Aorta (tissue), 5 donors: Measurements from ENCODE around the gene RNPC3. TPM values are rescaled to one million over a fixed set of nuclear protein-coding genes. Genes with fewer than 3 reads are reported as not detected.
"Not testable (repeated sequence)": the region's sequence is repeated elsewhere in the genome, so short reads cannot be mapped to it uniquely, and the experiment has no call there.

Source experiments
- ATAC-seq: fragments of 200-7000 bp; cut with Tn5 transposase; one replicate; pipeline ENCODE4 v1.9.1; 2022; ENCODE audit warnings: moderate library complexity; ENCODE audit not compliant: low FRiP score
- DNase-seq, 2 donors: peaks; one replicate each; pipeline ENCODE4 v3.0.0-alpha.2; 2020
- H3K27ac ChIP-seq, 2 donors: one replicate each; pipeline ENCODE4 v1.5.1; 2013; ENCODE audit warnings: low read length in 2 of 2, mild to moderate bottlenecking in 2 of 2, moderate library complexity in 2 of 2, control low read depth in 1 of 2, inconsistent platforms in 1 of 2, low read depth in 1 of 2
- H3K27me3 ChIP-seq, 2 donors: one replicate each; pipeline ENCODE4 v1.6.1; 2013; ENCODE audit warnings: control low read depth in 1 of 2, low read length in 1 of 2, mild to moderate bottlenecking in 1 of 2, moderate library complexity in 1 of 2; ENCODE audit not compliant: insufficient read depth in 2 of 2, control insufficient read depth in 1 of 2
- H3K36me3 ChIP-seq, 2 donors: one replicate each; pipeline ENCODE4 v1.6.1; 2013; ENCODE audit warnings: control low read depth in 1 of 2, low read length in 1 of 2, mild to moderate bottlenecking in 1 of 2; ENCODE audit not compliant: insufficient read depth in 2 of 2, control insufficient read depth in 1 of 2
- H3K4me1 ChIP-seq, 2 donors: one replicate each; pipeline ENCODE4 v1.6.1; 2013; ENCODE audit warnings: low read length in 2 of 2, control low read depth in 1 of 2, mild to moderate bottlenecking in 1 of 2, moderate library complexity in 1 of 2; ENCODE audit not compliant: insufficient read depth in 2 of 2, control insufficient read depth in 1 of 2
- H3K4me3 ChIP-seq, 2 donors: one replicate each; pipeline ENCODE4 v1.5.1; 2013; ENCODE audit warnings: low read length in 2 of 2, control low read depth in 1 of 2, mild to moderate bottlenecking in 1 of 2
- H3K9me3 ChIP-seq: one replicate; pipeline ENCODE4 v1.6.1; 2013; ENCODE audit warnings: mild to moderate bottlenecking, low read length; ENCODE audit not compliant: control insufficient read depth
- WGBS, 2 donors: extraction: QIAGEN DNeasy Blood & Tissue Kit; methylation state at CpG; one replicate each; pipeline ENCODE4 v1.1.7; 2013; 5-methylcytosine and 5-hydroxymethylcytosine counted together
- intact Hi-C, 2 donors: fragments of 100-400 bp; cut with DNase I; formaldehyde crosslinking; loops; one replicate each; pipeline versions ENCODE4 v1.14.2 to v1.15.0; 2022
- polyA plus RNA-seq, 2 donors: library from polyadenylated mRNA; stranded (reverse); fragments of 200-250 nt; gene quantifications; one replicate each; pipeline ENCODE4 v1.2.3, GENCODE V29; 2013
- total RNA-seq, 2 donors: library from RNA; stranded (reverse); fragmentation: NEBNext Ultra II Directional; extraction: Animal tissue kit (Norgen Biotek cat#: 25700); gene quantifications; one replicate each; pipeline ENCODE4 v1.2.1, GENCODE V29; 2021
- donor health status: healthy with polysubstance abuse.
- donor health status: Bipolar disorder and iron deficiency.
- donor health status: DM: no; HTN: no; CAD: no.
- donor health status: DM: no; HTN: no; CAD: no.
- donor health status: DM: yes; HTN: yes; CAD: no.

Gene RNPC3
- total and polyA plus RNA-seq, 4 donors: 7.3 to 40.4 (median 27.5) TPM

GRCh38 chr1:103538226-103538625, 12.7 kb downstream of the RNPC3 start:
- ATAC-seq: no peak
- intact Hi-C loops: no loop called here
- WGBS, 2 donors: 94 to 97% methylated on average over 2 of the region's 2 CpGs
- Histone ChIP-seq H3K4me3 (no peak overlapping the region), H3K27me3 (no peaks in the 10 kb centered on the region), H3K36me3 (peaks cover 0 to 2% of the 10 kb centered on the region in 2 donors), H3K4me1 (peaks cover 0 to 3% of the 10 kb centered on the region in 2 donors), H3K9me3 (no peaks in the 10 kb centered on the region), H3K27ac (no peak overlapping the region)
- no peak for DNase-seq

- Histone ChIP-seq H3K9me3 (no peaks in the 10 kb centered on the region), H3K4me1 (no peaks in the 10 kb centered on the region), H3K4me3 (no peak overlapping the region), H3K27me3 (no peaks in the 10 kb centered on the region), H3K27ac (no peak overlapping the region), H3K36me3 (peaks cover 0 to 2% of the 10 kb centered on the region in 2 donors)
- WGBS, 2 donors: 74 to 75% methylated on average over 3 of the region's 3 CpGs
- intact Hi-C loops: no loop called here
- no peak for ATAC-seq
- no peak for DNase-seq
Measured at GRCh38 chr1:103541431-103541830, 15.9 kb downstream of the RNPC3 start.

- H3K4me1 ChIP-seq: no peaks in the 10 kb centered on the region
- WGBS, 2 donors: 95 to 96% methylated on average over 1 of the region's 1 CpG
- H3K4me3 ChIP-seq: no peak overlapping the region
- ATAC-seq: no peak
- intact Hi-C loops: no loop called here
- DNase-seq: no peak
- H3K9me3 ChIP-seq: no peaks in the 10 kb centered on the region
- H3K27me3 ChIP-seq: no peaks in the 10 kb centered on the region
- H3K36me3 ChIP-seq: peaks cover 2 to 5% of the 10 kb centered on the region in 2 donors
- H3K27ac ChIP-seq: no peak overlapping the region
Measured at GRCh38 chr1:103546496-103546895, 21.0 kb downstream of the RNPC3 start.

GRCh38 chr1:103547840-103548239, 22.3 kb downstream of the RNPC3 start:
- no peaks in the 10 kb centered on the region for H3K4me1 ChIP-seq
- DNase-seq: no peak
- H3K4me3 ChIP-seq: no peak overlapping the region
- ATAC-seq: no peak
- intact Hi-C loops: no loop called here
- H3K9me3 ChIP-seq: no peaks in the 10 kb centered on the region
- H3K27ac ChIP-seq: no peak overlapping the region
- 93 to 94% methylated on average over 3 of the region's 3 CpGs for WGBS, 2 donors
- H3K27me3 ChIP-seq: no peaks in the 10 kb centered on the region
- H3K36me3 ChIP-seq: peaks cover 4 to 5% of the 10 kb centered on the region in 2 donors

- no peak for ATAC-seq
Measured at GRCh38 chr1:103560427-103560826, 34.9 kb downstream of the RNPC3 start.

GRCh38 chr1:103561124-103561523, 35.6 kb downstream of the RNPC3 start:
- H3K27ac ChIP-seq, H3K4me1 ChIP-seq, DNase-seq, H3K9me3 ChIP-seq, H3K27me3 ChIP-seq, intact Hi-C loops, H3K4me3 ChIP-seq, ATAC-seq, H3K36me3 ChIP-seq: not testable (repeated sequence)
- 0 to 7% methylated on average over 3 of the region's 3 CpGs for WGBS, 2 donors

More at GRCh38 chr1:103560427-103560826, 34.9 kb downstream of the RNPC3 start:
- H3K36me3 ChIP-seq: no peaks in the 10 kb centered on the region
- H3K27me3 ChIP-seq: no peaks in the 10 kb centered on the region
- H3K4me3 ChIP-seq: no peak overlapping the region
- intact Hi-C loops: no loop called here
- no peaks in the 10 kb centered on the region for H3K4me1 ChIP-seq
- no peak for DNase-seq
- no peaks in the 10 kb centered on the region for H3K9me3 ChIP-seq
- H3K27ac ChIP-seq: no peak overlapping the region

GRCh38 chr1:103561643-103562395, 36.3 kb downstream of the RNPC3 start:
- WGBS, 2 donors: 47 to 51% methylated on average over 2 of the region's 2 CpGs
- Histone ChIP-seq H3K9me3 (no peaks in the 10 kb centered on the region), H3K4me1 (no peaks in the 10 kb centered on the region), H3K27me3 (no peaks in the 10 kb centered on the region), H3K4me3 (no peak overlapping the region), H3K27ac (no peak overlapping the region), H3K36me3 (no peaks in the 10 kb centered on the region)
- intact Hi-C loops: no loop called here
- DNase-seq (no peak), ATAC-seq (peak; percentile 71)

- DNase-seq (no peak), ATAC-seq (no peak)
- H3K27me3 ChIP-seq: no peaks in the 10 kb centered on the region
- H3K27ac ChIP-seq: no peak overlapping the region
- H3K36me3 ChIP-seq: no peaks in the 10 kb centered on the region
- WGBS, 2 donors: 70 to 71% methylated on average over 4 of the region's 4 CpGs
- intact Hi-C loops: no loop called here
- H3K4me3 ChIP-seq: no peak overlapping the region
- no peaks in the 10 kb centered on the region for H3K9me3 ChIP-seq
- no peaks in the 10 kb centered on the region for H3K4me1 ChIP-seq
Measured at GRCh38 chr1:103563056-103563455, 37.6 kb downstream of the RNPC3 start.

GRCh38 chr1:103569493-103569892, 44.0 kb downstream of the RNPC3 start:
- ATAC-seq (no peak), DNase-seq (peak in 1 of 2 donors; percentile 46)
- intact Hi-C loops: no loop called here
- Histone ChIP-seq H3K4me1 (no peaks in the 10 kb centered on the region), H3K4me3 (no peak overlapping the region), H3K27ac (no peak overlapping the region), H3K27me3 (no peaks in the 10 kb centered on the region), H3K36me3 (no peaks in the 10 kb centered on the region), H3K9me3 (no peaks in the 10 kb centered on the region)
- WGBS, 2 donors: 96% methylated on average over 7 of the region's 7 CpGs
